ENCODE results near the gene MTTP. TPM values are rescaled to one million over a fixed set of nuclear protein-coding genes. Genes with fewer than 3 reads are reported as not detected.

The MTTP gene
- total RNA-seq, 1 experiment from 2014 or later: 0.20 TPM

- RAD21 ChIA-PET (ENCODE audit: low non-redundant PET in 1 of 2, low total read pairs in 2 of 2, uncharacterized antibody in 2 of 2, unreplicated experiment in 2 of 2): no interaction called here
- DNase-seq (ENCODE audit: low read depth, low spot score): no peak
- H3K4me3 ChIP-seq (replicated peaks in 1 of 2; ENCODE audit: low read depth in 1 of 2, low read length in 2 of 2): no peak overlapping the region
- no peak overlapping the region for H3K4me2 ChIP-seq (ENCODE audit: low read length)
- no peak overlapping the region for H3K9ac ChIP-seq (ENCODE audit: low read length)
- CTCF ChIA-PET: no interaction called here
- ATAC-seq: no peak
- no peaks in the 10 kb centered on the region for H3K36me3 ChIP-seq (ENCODE audit: control insufficient read depth in 1 of 2, insufficient read depth in 2 of 2, low read length in 2 of 2)
- POLR2A ChIA-PET: no interaction called here
- no peaks in the 10 kb centered on the region for H4K20me1 ChIP-seq (ENCODE audit: insufficient read depth)
- no TSS peak for BruUV-seq (replicated peaks)
- no peak overlapping the region for H2AFZ ChIP-seq (ENCODE audit: low read depth, low read length, poor library complexity, severe bottlenecking)
- no peaks in the 10 kb centered on the region for H3K9me2 ChIP-seq (ENCODE audit: insufficient read depth)
- no peaks in the 10 kb centered on the region for H3K27me3 ChIP-seq (ENCODE audit: insufficient read depth, low read length)
- no peaks in the 10 kb centered on the region for H3K79me2 ChIP-seq (ENCODE audit: insufficient read depth, low read length)
- intact Hi-C loops (cut with micrococcal nuclease): no loop called here
- H3K27ac ChIP-seq (ENCODE audit: low read depth, low read length): no peak overlapping the region
- H3K9me3 ChIP-seq (ENCODE audit: control insufficient read depth in 1 of 2, insufficient read depth in 1 of 2, low read depth in 1 of 2, low read length in 2 of 2): no peaks in the 10 kb centered on the region
- no peaks in the 10 kb centered on the region for H3K4me1 ChIP-seq (ENCODE audit: control insufficient read depth in 1 of 2, insufficient read depth in 2 of 2, low read length in 2 of 2)
- TF ChIP-seq SIN3A (IDR thresholded peaks at IDR 0.05; ENCODE audit: low read depth) (no peak), RAD21 (IDR thresholded peaks at IDR 0.05; ENCODE audit: low read depth) (no peak), YY1 (IDR thresholded peaks at IDR 0.05; ENCODE audit: extremely low read depth, insufficient replicate concordance, low read depth, low read length) (no peak)
Observed at GRCh38 chr4:99536848-99537247, 37.8 kb upstream of the MTTP start.

- ChIA-PET POLR2A (no interaction called here), CTCF (no interaction called here), RAD21 (ENCODE audit: low non-redundant PET in 1 of 2, low total read pairs in 2 of 2, uncharacterized antibody in 2 of 2, unreplicated experiment in 2 of 2) (no interaction called here)
- Histone ChIP-seq H3K9me2 (ENCODE audit: insufficient read depth) (no peaks in the 10 kb centered on the region), H3K27me3 (ENCODE audit: insufficient read depth, low read length) (no peaks in the 10 kb centered on the region), H3K27ac (ENCODE audit: low read depth, low read length) (no peak overlapping the region), H3K4me3 (replicated peaks in 1 of 2; ENCODE audit: low read depth in 1 of 2, low read length in 2 of 2) (no peak overlapping the region), H3K9me3 (ENCODE audit: control insufficient read depth in 1 of 2, insufficient read depth in 1 of 2, low read depth in 1 of 2, low read length in 2 of 2) (no peaks in the 10 kb centered on the region), H2AFZ (ENCODE audit: low read depth, low read length, poor library complexity, severe bottlenecking) (no peak overlapping the region), H3K9ac (ENCODE audit: low read length) (no peak overlapping the region), H3K4me2 (ENCODE audit: low read length) (no peak overlapping the region), H3K4me1 (ENCODE audit: control insufficient read depth in 1 of 2, insufficient read depth in 2 of 2, low read length in 2 of 2) (no peaks in the 10 kb centered on the region), H3K36me3 (ENCODE audit: control insufficient read depth in 1 of 2, insufficient read depth in 2 of 2, low read length in 2 of 2) (no peaks in the 10 kb centered on the region), H3K79me2 (ENCODE audit: insufficient read depth, low read length) (no peaks in the 10 kb centered on the region), H4K20me1 (ENCODE audit: insufficient read depth) (no peaks in the 10 kb centered on the region)
- DNase-seq (ENCODE audit: low read depth, low spot score): no peak
- ATAC-seq: no peak
- no TSS peak for BruUV-seq (replicated peaks)
- intact Hi-C loops (cut with micrococcal nuclease): no loop called here
- TF ChIP-seq SRF (IDR thresholded peaks at IDR 0.05; ENCODE audit: low read depth) (no peak), TCF7L2 (IDR thresholded peaks at IDR 0.05; ENCODE audit: borderline replicate concordance, extremely low read depth, insufficient read depth, insufficient read length) (no peak), CEBPB (IDR thresholded peaks at IDR 0.05; ENCODE audit: low read depth) (no peak), REST (IDR thresholded peaks at IDR 0.05; ENCODE audit: low read depth) (no peak), ZFX (IDR thresholded peaks at IDR 0.05) (no peak), CTCF (IDR thresholded peaks at IDR 0.05 in 2 of 3, conservative IDR thresholded peaks at IDR 0.05 in 1 of 3; ENCODE audit: borderline replicate concordance in 1 of 3, insufficient read depth in 1 of 3, low read depth in 2 of 3, low read length in 2 of 3) (no peak), EGR1 (IDR thresholded peaks at IDR 0.05; ENCODE audit: low read depth) (no peak), ATF3 (IDR thresholded peaks at IDR 0.05) (no peak), FOSL1 (IDR thresholded peaks at IDR 0.05; ENCODE audit: low read depth) (no peak), YY1 (IDR thresholded peaks at IDR 0.05; ENCODE audit: extremely low read depth, insufficient replicate concordance, low read depth, low read length) (no peak), EZH2 (IDR thresholded peaks at IDR 0.05) (no peak), RAD21 (IDR thresholded peaks at IDR 0.05; ENCODE audit: low read depth) (no peak), POLR2AphosphoS5 (IDR thresholded peaks at IDR 0.05; ENCODE audit: low read depth, low read length) (no peak), SIN3A (IDR thresholded peaks at IDR 0.05; ENCODE audit: low read depth) (no peak), SP1 (IDR thresholded peaks at IDR 0.05; ENCODE audit: low read depth) (no peak), EZH2phosphoT487 (IDR thresholded peaks at IDR 0.05; ENCODE audit: borderline replicate concordance) (no peak)
Observed at GRCh38 chr4:99537674-99538073, 37.0 kb upstream of the MTTP start.

Data from HCT116 (cell line).